SK-N-MC (cell line): ENCODE data around the gene KCNB1.

Experiments used
- DNase-seq: peaks from one replicate; pipeline ENCODE4 v3.0.0-alpha.2; 2011; ENCODE audit warnings: low read depth, low spot score
- H3K27ac ChIP-seq: fragments of 200-600 bp; sonication (generic); 2 replicates; pipeline ENCODE4 v1.5.1; 2016; ENCODE audit warnings: mixed run types
- H3K36me3 ChIP-seq: fragments of 200-600 bp; sonication (generic); 2 replicates; pipeline ENCODE4 v1.6.1; 2017; ENCODE audit warnings: antibody characterized with exemption, low read length, mixed read lengths; ENCODE audit not compliant: insufficient read depth
- H3K4me3 ChIP-seq: fragments of 200-600 bp; sonication (generic); 2 replicates; pipeline ENCODE4 v1.5.1; 2016
- H3K9ac ChIP-seq: fragments of 200-600 bp; sonication (generic); 2 replicates; pipeline ENCODE4 v1.8.0; 2017; ENCODE audit warnings: mixed run types, mixed read lengths; ENCODE audit not compliant: insufficient read length
- H3K9me3 ChIP-seq: fragments of 200-600 bp; sonication (generic); 2 replicates; pipeline ENCODE4 v1.6.1; 2017; ENCODE audit warnings: low read depth, mild to moderate bottlenecking, antibody characterized with exemption, low read length, moderate library complexity, mixed read lengths
- EZH2 ChIP-seq: fragments of 200-600 bp; sonication (generic); IDR thresholded peaks from one replicate; pipeline ENCODE4 v1.6.1; 2017; ENCODE audit warnings: antibody characterized with exemption
- FOXP2 ChIP-seq: optimal IDR thresholded peaks from 2 replicates; pipeline ENCODE3; 2011; ENCODE audit warnings: mild to moderate bottlenecking, moderate library complexity; ENCODE audit not compliant: insufficient read depth; ENCODE audit errors: extremely low read length, control extremely low read depth
- POLR2AphosphoS5 ChIP-seq: IDR thresholded peaks from 2 replicates; pipeline ENCODE4 v1.6.1; 2012; ENCODE audit warnings: mild to moderate bottlenecking, low read depth, low read length, borderline replicate concordance

Gene KCNB1

DNA sequence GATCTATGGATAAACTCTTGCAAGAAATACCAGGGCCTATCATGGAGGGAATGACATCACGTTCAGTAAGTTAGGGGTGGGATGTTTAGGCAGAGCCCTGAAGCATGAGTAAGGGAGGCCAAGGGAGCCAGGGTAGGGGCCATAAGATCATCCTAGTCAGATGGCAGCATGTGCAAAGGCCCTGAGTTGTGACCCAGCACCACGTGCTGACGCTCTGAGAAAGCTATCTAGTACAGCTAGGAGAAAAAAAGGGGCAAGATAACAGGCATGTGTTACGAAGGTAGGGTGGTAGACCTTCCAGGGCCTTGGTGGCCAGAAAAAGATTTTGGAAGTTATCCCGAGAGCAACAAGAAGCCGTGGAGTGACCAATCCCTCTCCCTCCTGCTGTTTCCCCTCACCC, 22.3 kb downstream of the KCNB1 start:
- Histone ChIP-seq H3K36me3 (no peaks in the 10 kb centered on the region), H3K27ac (no peak overlapping the region), H3K9me3 (no peaks in the 10 kb centered on the region), H3K9ac (no peak overlapping the region), H3K4me3 (no peak overlapping the region)
- DNase-seq, result no peak
- TF ChIP-seq EZH2 (no peak), POLR2AphosphoS5 (no peak), FOXP2 (no peak)

DNA sequence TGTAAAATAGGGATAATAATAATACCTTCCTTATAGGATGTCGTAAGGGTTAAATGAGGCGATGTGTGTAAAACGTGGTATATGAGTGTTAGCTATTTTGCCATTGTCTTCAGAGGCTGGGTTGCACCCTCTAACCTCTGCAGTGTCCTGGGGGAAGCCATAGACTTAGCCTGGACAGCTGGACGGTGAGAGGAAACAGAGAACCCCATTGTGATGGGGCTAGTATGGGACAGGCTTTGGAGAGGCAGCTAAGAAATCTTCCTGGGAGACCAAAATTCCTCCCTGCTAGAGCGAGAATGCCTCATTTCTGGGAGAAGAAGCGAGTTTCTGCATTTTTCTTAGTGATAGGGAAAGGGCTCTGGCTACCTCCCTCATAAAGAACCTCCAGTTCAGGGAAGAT, 22.8 kb downstream of the KCNB1 start:
- DNase-seq, result no peak
- H3K4me3 ChIP-seq, result no peak overlapping the region
- H3K27ac ChIP-seq, result no peak overlapping the region
- TF ChIP-seq FOXP2 (no peak), POLR2AphosphoS5 (no peak), EZH2 (no peak)
- no peaks in the 10 kb centered on the region for H3K9me3 ChIP-seq
- H3K9ac ChIP-seq, result no peak overlapping the region
- H3K36me3 ChIP-seq, result no peaks in the 10 kb centered on the region

DNA sequence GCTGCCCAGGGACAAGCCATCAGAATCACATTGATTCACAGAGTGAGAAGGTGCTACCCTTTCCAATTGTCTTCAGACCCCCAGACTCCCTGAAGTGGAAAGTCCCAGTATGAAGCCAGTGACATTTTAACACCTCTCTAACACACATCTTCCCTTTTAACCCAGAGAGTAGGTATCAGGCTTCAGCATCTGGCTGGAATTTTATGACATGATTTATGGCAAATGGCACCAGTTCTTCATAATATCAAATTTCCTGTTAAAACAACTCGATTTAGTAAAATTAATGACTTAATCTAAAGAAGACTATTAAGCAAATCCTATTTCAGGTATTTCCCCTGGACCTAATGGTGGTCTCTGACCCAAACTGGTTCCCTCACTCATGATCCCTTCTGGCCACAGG, 25.0 kb downstream of the KCNB1 start:
- Histone ChIP-seq H3K36me3 (no peaks in the 10 kb centered on the region), H3K27ac (no peak overlapping the region), H3K4me3 (no peak overlapping the region), H3K9ac (no peak overlapping the region), H3K9me3 (no peaks in the 10 kb centered on the region)
- TF ChIP-seq EZH2 (no peak), POLR2AphosphoS5 (no peak), FOXP2 (no peak)
- DNase-seq, result no peak

DNA sequence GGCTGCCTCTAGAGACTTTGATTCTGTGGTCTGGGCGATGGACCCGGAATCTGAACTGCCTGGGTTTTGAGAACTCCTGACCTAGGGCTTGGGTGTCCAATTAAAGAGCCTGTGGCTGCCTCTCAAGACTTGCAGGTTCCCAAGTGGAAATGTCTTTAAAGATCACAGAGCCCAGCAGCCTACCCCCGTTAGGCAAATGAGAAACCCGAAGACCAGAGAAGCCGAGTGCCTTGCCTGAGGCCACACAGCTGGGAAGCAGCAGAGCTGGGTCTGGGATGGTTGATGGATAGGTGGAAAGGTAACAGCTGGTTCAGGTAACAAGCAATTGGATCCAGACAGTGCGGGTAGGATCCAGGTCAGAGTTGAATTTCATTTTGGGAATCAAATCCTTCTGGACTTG, 25.8 kb downstream of the KCNB1 start:
- no peak overlapping the region for H3K4me3 ChIP-seq
- TF ChIP-seq POLR2AphosphoS5 (no peak), EZH2 (no peak), FOXP2 (no peak)
- DNase-seq, result no peak
- no peak overlapping the region for H3K27ac ChIP-seq
- no peaks in the 10 kb centered on the region for H3K9me3 ChIP-seq
- no peak overlapping the region for H3K9ac ChIP-seq
- no peaks in the 10 kb centered on the region for H3K36me3 ChIP-seq

DNA sequence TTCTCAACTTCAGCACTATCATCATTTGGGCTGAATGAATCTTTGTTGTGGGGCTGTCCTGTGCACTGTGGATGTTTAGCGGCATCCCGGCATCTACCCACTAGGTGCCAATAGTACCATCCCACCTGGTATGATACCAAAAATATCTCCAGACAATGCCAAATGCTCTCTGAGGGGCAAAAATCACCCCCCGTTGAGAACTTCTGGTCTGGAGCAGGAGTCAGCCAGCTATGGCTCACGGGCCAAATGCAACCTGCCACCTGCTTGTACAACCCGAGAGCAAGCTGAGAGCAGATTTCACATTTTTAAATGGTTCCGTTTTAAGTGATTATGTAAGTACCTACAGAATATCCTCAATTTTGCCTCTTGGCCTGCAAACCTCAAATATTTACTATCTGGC, 26.8 kb downstream of the KCNB1 start:
- no peak for TF ChIP-seq POLR2AphosphoS5
- no peak for TF ChIP-seq EZH2
- no peak for TF ChIP-seq FOXP2
- DNase-seq, result no peak
- Histone ChIP-seq H3K36me3 (no peaks in the 10 kb centered on the region), H3K27ac (no peak overlapping the region), H3K9me3 (no peaks in the 10 kb centered on the region), H3K9ac (no peak overlapping the region), H3K4me3 (no peak overlapping the region)

DNA sequence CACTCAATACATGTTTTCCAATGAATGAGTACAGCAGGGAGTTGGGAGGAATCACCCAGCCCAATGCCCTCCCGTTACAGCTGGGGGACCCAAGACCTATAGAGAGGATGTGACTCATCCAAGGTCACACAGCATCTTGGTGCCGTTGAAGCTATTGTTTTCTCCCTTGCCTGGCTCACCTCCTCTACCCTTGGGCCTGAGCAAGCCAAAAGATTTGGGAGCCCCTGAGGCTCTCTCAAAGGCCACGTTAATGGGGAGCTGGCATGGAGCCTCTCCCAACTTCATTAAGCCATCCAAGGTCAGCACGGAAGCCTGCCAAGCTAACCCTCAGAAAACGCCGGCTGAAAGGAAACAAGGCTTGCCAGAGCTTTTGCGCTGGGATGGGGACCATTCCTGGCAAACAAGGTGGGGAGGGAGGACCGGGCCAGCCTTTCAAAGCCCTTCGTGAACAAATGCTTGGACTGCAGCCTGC, 30.4 kb downstream of the KCNB1 start:
- no peak overlapping the region for H3K9ac ChIP-seq
- no peak overlapping the region for H3K27ac ChIP-seq
- no peak for TF ChIP-seq FOXP2
- no peak for TF ChIP-seq EZH2
- TF ChIP-seq POLR2AphosphoS5, result no peak
- no peaks in the 10 kb centered on the region for H3K9me3 ChIP-seq
- H3K36me3 ChIP-seq, result no peaks in the 10 kb centered on the region
- no peak for DNase-seq
- no peak overlapping the region for H3K4me3 ChIP-seq

DNA sequence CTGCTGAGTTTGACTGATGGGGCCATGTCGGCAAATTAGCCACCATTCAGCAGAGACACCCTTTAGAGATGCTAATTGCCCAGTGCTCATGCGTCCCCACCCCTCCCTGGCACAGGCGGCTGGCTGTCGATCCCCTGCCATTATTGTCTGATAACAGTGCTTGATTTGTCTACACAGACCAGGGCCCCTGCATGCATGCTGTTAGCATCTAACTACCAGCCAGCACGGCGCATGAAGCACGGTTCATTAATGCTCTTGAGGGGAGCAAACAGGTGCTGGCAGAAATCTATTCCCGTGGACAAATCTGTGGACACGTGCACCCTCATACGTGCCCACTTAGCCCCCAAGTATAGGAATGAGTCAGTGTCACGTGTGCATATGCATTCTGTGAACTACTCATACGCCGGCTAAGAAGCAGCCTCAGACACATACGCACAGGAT, 32.2 kb downstream of the KCNB1 start:
- DNase-seq, result no peak
- TF ChIP-seq POLR2AphosphoS5, result no peak
- no peak overlapping the region for H3K4me3 ChIP-seq
- H3K36me3 ChIP-seq, result no peaks in the 10 kb centered on the region
- H3K27ac ChIP-seq, result no peak overlapping the region
- no peaks in the 10 kb centered on the region for H3K9me3 ChIP-seq
- H3K9ac ChIP-seq, result no peak overlapping the region

DNA sequence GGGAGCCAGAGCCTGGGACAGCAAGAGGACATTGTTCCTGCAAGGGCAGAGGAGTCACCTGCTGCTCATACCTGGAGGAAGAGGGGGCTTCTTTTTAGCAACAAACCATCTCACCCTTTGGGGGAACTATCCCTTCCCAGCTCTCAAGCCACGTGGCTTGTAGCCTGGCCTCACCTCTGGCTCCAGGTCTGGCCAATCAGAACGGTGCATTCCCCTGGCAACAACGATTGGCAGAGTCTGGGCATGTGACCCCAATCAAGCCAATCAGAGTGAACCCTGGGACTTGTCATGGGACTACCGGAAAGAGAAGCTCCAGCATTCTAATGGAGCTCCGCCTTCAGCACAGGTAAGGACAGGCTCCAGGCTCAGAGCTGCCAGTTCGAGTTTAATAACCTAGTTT, 33.6 kb downstream of the KCNB1 start:
- H3K4me3 ChIP-seq, result no peak overlapping the region
- TF ChIP-seq EZH2, result no peak
- TF ChIP-seq POLR2AphosphoS5, result no peak
- no peak for TF ChIP-seq FOXP2
- no peak for DNase-seq
- no peaks in the 10 kb centered on the region for H3K9me3 ChIP-seq
- no peak overlapping the region for H3K27ac ChIP-seq
- H3K36me3 ChIP-seq, result no peaks in the 10 kb centered on the region
- no peak overlapping the region for H3K9ac ChIP-seq

DNA sequence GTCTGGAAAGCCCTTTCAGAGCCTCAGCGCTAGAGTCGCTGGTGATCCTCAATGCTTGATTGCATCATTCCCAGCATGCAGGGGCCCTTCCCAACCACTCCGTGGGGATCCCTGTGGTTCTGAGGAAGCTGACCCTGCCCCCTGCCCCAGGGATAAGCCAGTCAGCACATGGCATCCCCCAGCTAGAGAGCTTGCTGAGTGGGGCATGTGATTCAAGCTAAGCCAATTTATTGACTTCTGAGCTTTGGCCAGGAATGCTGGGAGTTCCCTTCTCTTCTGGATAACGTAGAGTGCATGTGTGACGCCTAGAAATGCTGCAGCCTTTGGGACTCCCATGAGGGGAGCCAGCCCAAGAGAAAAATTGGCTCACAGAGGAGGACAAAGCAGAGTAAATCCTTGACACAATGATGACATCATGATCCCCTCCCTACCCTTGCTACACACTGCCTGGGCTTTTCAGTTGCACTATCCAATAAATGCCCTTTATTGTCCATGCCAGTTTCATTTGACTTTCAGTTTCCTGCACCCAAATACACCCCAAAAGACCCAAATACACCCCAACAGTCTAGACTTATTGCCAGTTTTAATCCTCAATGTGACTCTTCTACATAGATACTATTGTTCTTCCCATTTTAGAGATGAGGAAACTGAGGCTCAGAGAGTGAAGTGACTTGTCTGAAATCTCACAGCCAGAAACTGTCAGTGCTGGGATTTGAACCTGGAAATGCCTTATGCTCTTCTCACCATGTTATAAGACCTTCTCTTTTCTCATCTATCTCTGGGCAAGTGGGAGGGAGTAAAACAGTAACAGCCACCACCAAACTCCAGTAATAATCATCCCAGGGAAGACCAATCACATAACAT, 34.3 kb downstream of the KCNB1 start:
- Histone ChIP-seq H3K4me3 (no peak overlapping the region), H3K9me3 (no peaks in the 10 kb centered on the region), H3K36me3 (no peaks in the 10 kb centered on the region), H3K27ac (no peak overlapping the region), H3K9ac (no peak overlapping the region)
- no peak for DNase-seq
- TF ChIP-seq POLR2AphosphoS5, result no peak
- no peak for TF ChIP-seq FOXP2
- TF ChIP-seq EZH2, result no peak
